Osteocyte (in vitro differentiated cells): Measurements from ENCODE around the gene GPRIN3. TPM values are rescaled to one million over a fixed set of nuclear protein-coding genes. Genes with fewer than 3 reads are reported as not detected.

Source experiments
- DNase-seq: peaks from one replicate; pipeline ENCODE4 v3.0.0; 2021; ENCODE audit warnings: mixed read lengths; ENCODE audit not compliant: unreplicated experiment; ENCODE audit errors: extremely low spot score
- H3K27ac Mint-ChIP-seq: one replicate; pipeline ENCODE4 v1.8.0; 2021; ENCODE audit warnings: mild to moderate bottlenecking, mixed read lengths; ENCODE audit not compliant: unreplicated experiment
- H3K27me3 Mint-ChIP-seq: one replicate; pipeline ENCODE4 v1.8.0; 2021; ENCODE audit warnings: mixed read lengths; ENCODE audit not compliant: unreplicated experiment
- H3K36me3 Mint-ChIP-seq: one replicate; pipeline ENCODE4 v1.8.0; 2021; ENCODE audit warnings: mixed read lengths; ENCODE audit not compliant: unreplicated experiment
- H3K4me1 Mint-ChIP-seq: one replicate; pipeline ENCODE4 v1.8.0; 2021; ENCODE audit warnings: mixed read lengths; ENCODE audit not compliant: unreplicated experiment
- H3K4me3 Mint-ChIP-seq: one replicate; pipeline ENCODE4 v1.8.0; 2021; ENCODE audit warnings: mild to moderate bottlenecking, moderate library complexity, mixed read lengths; ENCODE audit not compliant: unreplicated experiment
- H3K9me3 Mint-ChIP-seq: one replicate; pipeline ENCODE4 v1.8.0; 2021; ENCODE audit warnings: mixed read lengths; ENCODE audit not compliant: unreplicated experiment
- CTCF ChIP-seq: fragments of 200-600 bp; sonication (generic); IDR thresholded peaks from 2 replicates; pipeline ENCODE4 v1.5.0; 2021; ENCODE audit warnings: antibody characterized with exemption, mild to moderate bottlenecking, moderate library complexity
- total RNA-seq: library from RNA; stranded (reverse); gene quantifications from 2 replicates; pipeline ENCODE4 v1.2.1, GENCODE V29; 2021

GPRIN3 gene
- total RNA-seq, 1 donor from 2014 or later, result not detected

GRCh38 chr4:89336818-89337420, 29.3 kb upstream of the GPRIN3 start:
- no peaks in the 10 kb centered on the region for H3K36me3 Mint-ChIP-seq
- H3K4me3 Mint-ChIP-seq, result no peak overlapping the region
- DNase-seq, result no peak
- H3K4me1 Mint-ChIP-seq, result no peaks in the 10 kb centered on the region
- no peak for TF ChIP-seq CTCF
- H3K9me3 Mint-ChIP-seq, result no peaks in the 10 kb centered on the region
- peaks cover 8% of the 10 kb centered on the region for H3K27me3 Mint-ChIP-seq
- H3K27ac Mint-ChIP-seq, result no peak overlapping the region

GRCh38 chr4:89334830-89335229, 27.2 kb upstream of the GPRIN3 start:
- no peak overlapping the region for H3K27ac Mint-ChIP-seq
- peaks cover 8% of the 10 kb centered on the region for H3K27me3 Mint-ChIP-seq
- no peaks in the 10 kb centered on the region for H3K9me3 Mint-ChIP-seq
- no peaks in the 10 kb centered on the region for H3K36me3 Mint-ChIP-seq
- H3K4me1 Mint-ChIP-seq, result no peaks in the 10 kb centered on the region
- no peak for DNase-seq
- TF ChIP-seq CTCF, result no peak
- H3K4me3 Mint-ChIP-seq, result no peak overlapping the region

GRCh38 chr4:89334311-89334710, 26.7 kb upstream of the GPRIN3 start:
- H3K27me3 Mint-ChIP-seq, result peaks cover 8% of the 10 kb centered on the region
- no peaks in the 10 kb centered on the region for H3K4me1 Mint-ChIP-seq
- DNase-seq, result no peak
- H3K27ac Mint-ChIP-seq, result no peak overlapping the region
- H3K36me3 Mint-ChIP-seq, result no peaks in the 10 kb centered on the region
- no peaks in the 10 kb centered on the region for H3K9me3 Mint-ChIP-seq
- H3K4me3 Mint-ChIP-seq, result no peak overlapping the region
- TF ChIP-seq CTCF, result no peak

GRCh38 chr4:89331686-89332544, 24.3 kb upstream of the GPRIN3 start:
- DNase-seq, result no peak
- Mint-ChIP-seq H3K9me3 (no peaks in the 10 kb centered on the region), H3K36me3 (no peaks in the 10 kb centered on the region), H3K4me3 (no peak overlapping the region), H3K4me1 (no peaks in the 10 kb centered on the region), H3K27ac (no peak overlapping the region), H3K27me3 (no peaks in the 10 kb centered on the region)
- no peak for TF ChIP-seq CTCF

- no peak for TF ChIP-seq CTCF
- no peaks in the 10 kb centered on the region for H3K4me1 Mint-ChIP-seq
These were observed 23.6 kb upstream of the GPRIN3 start for GRCh38 chr4:89331197-89331596.

More at GRCh38 chr4:89331197-89331596, 23.6 kb upstream of the GPRIN3 start:
- H3K36me3 Mint-ChIP-seq, result no peaks in the 10 kb centered on the region
- no peak for DNase-seq
- no peak overlapping the region for H3K27ac Mint-ChIP-seq
- H3K4me3 Mint-ChIP-seq, result no peak overlapping the region
- no peaks in the 10 kb centered on the region for H3K27me3 Mint-ChIP-seq
- H3K9me3 Mint-ChIP-seq, result no peaks in the 10 kb centered on the region
